Gastrocnemius medialis (tissue), 4 donors: ENCODE data around the gene GLDC. TPM values are rescaled to one million over a fixed set of nuclear protein-coding genes. Genes with fewer than 3 reads are reported as not detected.

ENCODE experiments used
- ATAC-seq, 2 donors: fragments of 150-250 bp; one replicate each; pipeline ENCODE4 v1.9.1; 2016
- DNase-seq, 2 donors: peaks; one replicate each; pipeline ENCODE4 v3.0.0-alpha.2; 2019
- H3K27ac ChIP-seq, 4 donors: fragments of 200-600 bp; sonication (generic); 1 replicate in 1 of 4; 2 replicates in 3 of 4; pipeline ENCODE4 v1.5.1; 2016 to 2018; ENCODE audit warnings: mild to moderate bottlenecking in 2 of 4, moderate library complexity in 1 of 4
- H3K27me3 ChIP-seq, 3 donors: fragments of 200-600 bp; sonication (generic) in 2 of 3; 1 replicate in 1 of 3; 2 replicates in 2 of 3; pipeline versions ENCODE4 v1.5.1 to v1.6.0; 2016 to 2019; ENCODE audit warnings: mild to moderate bottlenecking in 1 of 3, moderate library complexity in 1 of 3
- H3K36me3 ChIP-seq, 2 donors: fragments of 200-600 bp; sonication (generic) in 1 of 2; one replicate each; pipeline ENCODE4 v1.5.1; 2017 to 2018
- H3K4me1 ChIP-seq, 2 donors: fragments of 200-600 bp; sonication (generic) in 1 of 2; one replicate each; pipeline ENCODE4 v1.5.1; 2016 to 2017; ENCODE audit warnings: mild to moderate bottlenecking in 2 of 2
- H3K4me3 ChIP-seq, 4 donors: fragments of 200-600 bp; sonication (generic) in 3 of 4; 1 replicate in 1 of 4; 2 replicates in 3 of 4; pipeline ENCODE4 v1.5.1; 2016 to 2019; ENCODE audit warnings: mild to moderate bottlenecking in 2 of 4
- H3K9me3 ChIP-seq, 3 donors: fragments of 200-600 bp; sonication (generic) in 2 of 3; 1 replicate in 1 of 3; 2 replicates in 2 of 3; pipeline ENCODE4 v1.5.1; 2016 to 2019
- CTCF ChIP-seq, 5 experiments: fragments of 450-650 bp in 3 of 5; fragments of 200-600 bp in 2 of 5; sonication (generic) in 2 of 5; IDR thresholded peaks in 4 of 5; conservative IDR thresholded peaks in 1 of 5; 1 replicate in 4 of 5; 2 replicates in 1 of 5; pipeline ENCODE4 v1.5.1; 2016 to 2019; ENCODE audit warnings: antibody characterized with exemption in 5 of 5, mild to moderate bottlenecking in 3 of 5, moderate library complexity in 3 of 5
- POLR2A ChIP-seq, 2 donors: fragments of 450-650 bp; IDR thresholded peaks; one replicate each; pipeline ENCODE4 v1.6.1; 2017; ENCODE audit warnings: antibody characterized with exemption in 2 of 2, mild to moderate bottlenecking in 2 of 2, moderate library complexity in 2 of 2
- in situ Hi-C, 4 donors: fragments of 200-750 bp; cut with MboI; loops; one replicate each; pipeline versions ENCODE4 v1.15.0 to v1.8.0; 2017; ENCODE audit warnings: low sequenced_read_pairs in 4 of 4
- intact Hi-C: fragments of 100-400 bp; cut with DNase I; formaldehyde crosslinking; loops from one replicate; pipeline ENCODE4 v1.15.1; 2023; ENCODE audit warnings: low total_unique reads
- total RNA-seq, 4 donors: library from RNA; depleted of rRNA; stranded (reverse); fragments of >200 nt; gene quantifications; one replicate each; pipeline versions ENCODE4 v1.1.0 to v1.2.3, GENCODE V29; 2016

GLDC gene
- total RNA-seq, 4 donors from 2014 or later = 0.31 to 1.00 (median 0.47) TPM

DNA sequence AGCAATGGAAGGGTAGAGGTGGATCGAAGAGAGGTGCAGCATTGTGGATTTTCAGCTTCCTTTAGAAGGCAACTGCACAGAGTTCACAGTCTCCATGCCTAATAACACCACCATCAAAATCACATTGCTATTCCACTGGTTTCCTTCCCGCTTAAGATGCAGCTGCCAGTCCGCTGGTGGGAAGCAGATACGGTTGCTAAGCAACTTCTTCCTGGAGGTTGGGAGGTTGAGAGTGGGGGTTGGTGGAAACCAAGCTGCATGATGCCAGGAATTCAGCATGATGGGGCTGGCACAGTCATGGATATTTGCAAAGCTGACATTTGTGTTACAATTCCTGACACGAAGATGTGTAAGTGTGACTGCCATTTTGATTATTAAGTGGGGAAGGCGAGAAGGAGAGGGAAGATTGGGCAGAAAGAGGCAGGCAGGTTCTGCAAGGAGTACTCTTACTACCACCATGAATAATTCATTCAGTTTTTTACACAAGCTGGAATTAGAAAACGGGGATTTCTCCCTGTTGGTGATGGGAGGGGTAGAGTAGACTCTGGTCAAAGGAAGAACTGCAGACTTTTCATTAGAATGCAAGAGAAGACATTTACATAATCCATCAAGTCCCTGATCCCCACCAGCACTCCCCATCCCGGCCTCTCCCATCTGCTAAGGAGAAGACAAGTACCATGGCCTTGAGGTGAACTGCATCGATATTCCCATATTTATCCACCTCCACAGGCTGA is 87.5 kb downstream of the GLDC start:
- in situ Hi-C loops = no loop called here

GRCh38 chr9:6553866-6554265 is 91.7 kb downstream of the GLDC start:
- Histone ChIP-seq H3K27ac (no peak overlapping the region), H3K36me3 (no peaks in the 10 kb centered on the region), H3K4me3 (no peak overlapping the region), H3K27me3 (no peaks in the 10 kb centered on the region), H3K9me3 (no peaks in the 10 kb centered on the region), H3K4me1 (no peaks in the 10 kb centered on the region)
- ATAC-seq = no peak
- intact Hi-C loops (no loop called here), in situ Hi-C loops (no loop called here)
- TF ChIP-seq CTCF (IDR thresholded peaks at IDR 0.05 in 4 of 5, conservative IDR thresholded peaks at IDR 0.05 in 1 of 5) (no peak), POLR2A (IDR thresholded peaks at IDR 0.05) (no peak)
- no peak for DNase-seq

More for the DNA sequence above, 87.5 kb downstream of the GLDC start:
- no peaks in the 10 kb centered on the region for H3K27me3 ChIP-seq
- no peaks in the 10 kb centered on the region for H3K36me3 ChIP-seq
- H3K9me3 ChIP-seq = no peaks in the 10 kb centered on the region
- H3K4me1 ChIP-seq = no peaks in the 10 kb centered on the region
- ATAC-seq = no peak
- H3K27ac ChIP-seq = no peak overlapping the region
- intact Hi-C loops = no loop called here
- TF ChIP-seq POLR2A (IDR thresholded peaks at IDR 0.05) (no peak), CTCF (IDR thresholded peaks at IDR 0.05 in 4 of 5, conservative IDR thresholded peaks at IDR 0.05 in 1 of 5) (no peak)
- no peak overlapping the region for H3K4me3 ChIP-seq
- DNase-seq = no peak

DNA sequence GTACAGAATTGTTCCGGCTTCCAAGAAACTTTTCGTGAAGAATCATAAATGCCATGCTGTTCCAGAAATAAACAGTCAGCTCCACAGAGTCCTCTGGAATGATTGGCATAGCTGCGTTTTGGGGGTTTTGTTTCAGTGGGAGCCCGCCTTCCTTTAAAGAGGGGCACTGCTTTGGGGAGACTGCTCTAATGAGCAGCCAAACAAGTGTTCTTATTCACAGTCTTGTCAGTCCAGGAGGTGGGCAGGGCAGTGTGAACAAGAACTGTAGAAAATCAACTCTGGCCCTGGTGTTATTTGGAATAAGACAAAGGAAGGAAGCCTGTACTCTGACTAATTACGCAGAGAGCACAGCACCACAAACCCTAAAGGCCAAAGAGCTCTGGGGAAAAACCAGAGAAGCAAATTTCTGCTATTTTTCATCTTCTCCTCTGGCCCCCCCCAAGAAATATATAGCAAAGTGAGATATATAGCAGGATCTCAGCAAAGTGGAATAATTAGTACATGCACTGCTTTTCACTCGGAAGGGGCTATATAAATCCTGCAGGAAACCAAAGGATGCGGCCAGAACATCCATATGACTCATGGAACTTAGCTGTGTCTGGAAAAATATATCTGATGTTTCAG is 92.9 kb downstream of the GLDC start:
- Histone ChIP-seq H3K4me1 (no peaks in the 10 kb centered on the region), H3K36me3 (no peaks in the 10 kb centered on the region), H3K27ac (no peak overlapping the region), H3K4me3 (no peak overlapping the region), H3K9me3 (no peaks in the 10 kb centered on the region), H3K27me3 (no peaks in the 10 kb centered on the region)
- DNase-seq (no peak), ATAC-seq (no peak)
- intact Hi-C loops (no loop called here), in situ Hi-C loops (no loop called here)
- TF ChIP-seq CTCF (IDR thresholded peaks at IDR 0.05 in 4 of 5, conservative IDR thresholded peaks at IDR 0.05 in 1 of 5) (no peak), POLR2A (IDR thresholded peaks at IDR 0.05) (no peak)

DNA sequence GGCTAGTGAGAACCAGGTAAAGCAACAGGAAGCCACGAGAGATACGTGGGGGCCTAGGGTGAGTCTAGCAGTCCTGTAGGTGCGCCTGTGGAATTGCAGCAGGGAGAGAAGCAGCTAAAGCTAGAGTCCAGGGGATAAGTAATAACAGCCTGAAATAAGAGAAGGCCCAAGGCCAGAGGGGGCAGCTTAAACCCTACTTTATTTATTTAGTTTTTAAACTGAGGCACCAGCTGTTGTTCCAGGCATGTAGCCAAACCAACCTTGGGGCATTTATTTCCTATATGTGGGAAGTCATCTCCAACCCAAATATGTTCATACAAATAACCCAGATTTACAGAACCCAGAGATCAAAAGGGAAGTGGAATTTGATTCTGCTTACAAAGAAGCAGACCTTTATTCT is 93.5 kb downstream of the GLDC start:
- in situ Hi-C loops (no loop called here), intact Hi-C loops (no loop called here)
- Histone ChIP-seq H3K4me3 (no peak overlapping the region), H3K36me3 (no peaks in the 10 kb centered on the region), H3K27me3 (no peaks in the 10 kb centered on the region), H3K9me3 (no peaks in the 10 kb centered on the region), H3K4me1 (no peaks in the 10 kb centered on the region), H3K27ac (no peak overlapping the region)
- DNase-seq (no peak), ATAC-seq (no peak)
- no peak for TF ChIP-seq CTCF (IDR thresholded peaks at IDR 0.05 in 4 of 5, conservative IDR thresholded peaks at IDR 0.05 in 1 of 5)
- no peak for TF ChIP-seq POLR2A (IDR thresholded peaks at IDR 0.05)
